GM04503 (cell line): ENCODE measurements around the gene FAM177B.

ENCODE experiments used
- DNase-seq: peaks from one replicate; pipeline ENCODE4 v3.0.0-alpha.2; 2012; ENCODE audit warnings: low read depth

The FAM177B gene

GRCh38 chr1:222736972-222737371 is at the start of gene FAM177B:
Gene FAM177B, plus strand, starts transcription at chr1:222737202. Its CDS starts 9,344 bp downstream, at chr1:222746546.
- DNase-seq, result no peak

- DNase-seq, result no peak
Measured at GRCh38 chr1:222691016-222691415, 46.0 kb upstream of the FAM177B start.

GRCh38 chr1:222694927-222695326 is 42.1 kb upstream of the FAM177B start:
- no peak for DNase-seq

GRCh38 chr1:222696741-222697140 is 40.3 kb upstream of the FAM177B start:
- DNase-seq, result no peak

- no peak for DNase-seq
Measured at GRCh38 chr1:222697203-222697602, 39.8 kb upstream of the FAM177B start.

GRCh38 chr1:222697826-222698225 is 39.2 kb upstream of the FAM177B start:
- peak; percentile 48 for DNase-seq

- DNase-seq, result no peak
Measured at GRCh38 chr1:222702210-222702609, 34.8 kb upstream of the FAM177B start.

GRCh38 chr1:222704260-222704659 is 32.7 kb upstream of the FAM177B start:
- no peak for DNase-seq

- DNase-seq, result no peak
Measured at GRCh38 chr1:222706815-222707214, 30.2 kb upstream of the FAM177B start.

- no peak for DNase-seq
Measured at GRCh38 chr1:222709700-222710153, 27.3 kb upstream of the FAM177B start.

- DNase-seq, result no peak
Measured at GRCh38 chr1:222711319-222712252, 25.4 kb upstream of the FAM177B start.

GRCh38 chr1:222712253-222713090 is 24.5 kb upstream of the FAM177B start, which contains the start of the genes AIDA and BROX:
Gene AIDA, minus strand, starts transcription at chr1:222712491. Its CDS starts 174 bp downstream, at chr1:222712317.
Gene BROX, plus strand, starts transcription at chr1:222712564. Its CDS starts 3,136 bp downstream, at chr1:222715700.
- DNase-seq, result peak; percentile 42

GRCh38 chr1:222713091-222713961 is 23.7 kb upstream of the FAM177B start:
- DNase-seq, result peak; percentile 87

- no peak for DNase-seq
Measured at GRCh38 chr1:222716393-222716792, 20.6 kb upstream of the FAM177B start.

GRCh38 chr1:222728746-222729145 is 8.3 kb upstream of the FAM177B start:
- no peak for DNase-seq

- no peak for DNase-seq
Measured at GRCh38 chr1:222730866-222731265, 6.1 kb upstream of the FAM177B start.

- no peak for DNase-seq
Measured at GRCh38 chr1:222732216-222733159, 4.5 kb upstream of the FAM177B start.

- DNase-seq, result no peak
Measured at GRCh38 chr1:222734740-222735139, 2.3 kb upstream of the FAM177B start.

- no peak for DNase-seq
Measured at GRCh38 chr1:222736470-222736869, 532 bp upstream of the FAM177B start.

GRCh38 chr1:222739465-222739864 is 2.5 kb downstream of the FAM177B start:
- DNase-seq, result no peak
